ENCODE data around the gene BATF2. TPM values are rescaled to one million over a fixed set of nuclear protein-coding genes. Genes with fewer than 3 reads are reported as not detected.

The BATF2 gene
- total RNA-seq, 4 donors from 2014 or later = 0.68 to 1.9 (median 1.3) TPM; not detected in 1

DNA sequence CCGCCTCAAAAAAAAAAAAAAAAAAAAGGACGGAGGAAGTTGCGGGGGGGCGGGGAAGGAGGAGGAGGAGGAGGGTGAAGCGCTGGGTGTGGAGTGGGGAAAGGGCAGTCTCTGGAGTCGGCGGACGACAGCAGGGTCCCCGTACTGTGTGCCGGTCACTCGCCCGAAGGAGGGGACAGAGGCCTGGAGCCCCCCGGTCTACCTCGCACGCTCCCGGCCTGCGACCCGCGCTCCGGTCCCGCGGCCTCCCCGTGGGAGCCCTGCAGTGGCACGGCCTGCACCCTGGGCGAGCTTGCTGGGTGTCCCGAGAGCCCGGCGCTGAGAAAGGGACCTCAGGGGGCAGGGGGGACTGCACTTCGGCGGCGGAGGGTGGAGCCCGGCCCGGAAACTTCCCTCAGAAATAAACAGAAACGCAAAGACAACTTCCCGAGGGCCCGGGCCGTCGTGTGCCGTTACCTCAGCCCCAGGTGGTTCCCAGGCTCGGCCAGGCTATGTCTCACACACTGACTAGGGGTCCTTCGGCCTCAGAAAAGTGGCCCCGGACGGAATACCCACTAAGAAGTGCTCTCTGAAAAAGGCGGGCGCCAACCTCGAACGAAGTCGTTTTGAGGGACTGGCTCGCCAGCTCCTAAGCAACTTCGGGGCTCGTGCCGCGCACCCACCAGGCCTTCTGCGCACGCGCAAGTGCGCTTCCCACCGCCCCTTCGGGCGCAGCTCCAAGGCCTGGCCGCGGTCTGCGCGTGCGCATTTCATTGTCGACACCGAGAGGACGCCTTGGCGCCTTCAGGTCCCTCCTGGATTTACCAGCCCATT is 25.1 kb downstream of the BATF2 start, which contains the start of gene MAJIN:
MAJIN (minus strand) TSS at position 688 of the 813 bp plus-strand sequence. CDS start 12,703 bp downstream, outside the sequence.
- TF ChIP-seq, protein P1, sequence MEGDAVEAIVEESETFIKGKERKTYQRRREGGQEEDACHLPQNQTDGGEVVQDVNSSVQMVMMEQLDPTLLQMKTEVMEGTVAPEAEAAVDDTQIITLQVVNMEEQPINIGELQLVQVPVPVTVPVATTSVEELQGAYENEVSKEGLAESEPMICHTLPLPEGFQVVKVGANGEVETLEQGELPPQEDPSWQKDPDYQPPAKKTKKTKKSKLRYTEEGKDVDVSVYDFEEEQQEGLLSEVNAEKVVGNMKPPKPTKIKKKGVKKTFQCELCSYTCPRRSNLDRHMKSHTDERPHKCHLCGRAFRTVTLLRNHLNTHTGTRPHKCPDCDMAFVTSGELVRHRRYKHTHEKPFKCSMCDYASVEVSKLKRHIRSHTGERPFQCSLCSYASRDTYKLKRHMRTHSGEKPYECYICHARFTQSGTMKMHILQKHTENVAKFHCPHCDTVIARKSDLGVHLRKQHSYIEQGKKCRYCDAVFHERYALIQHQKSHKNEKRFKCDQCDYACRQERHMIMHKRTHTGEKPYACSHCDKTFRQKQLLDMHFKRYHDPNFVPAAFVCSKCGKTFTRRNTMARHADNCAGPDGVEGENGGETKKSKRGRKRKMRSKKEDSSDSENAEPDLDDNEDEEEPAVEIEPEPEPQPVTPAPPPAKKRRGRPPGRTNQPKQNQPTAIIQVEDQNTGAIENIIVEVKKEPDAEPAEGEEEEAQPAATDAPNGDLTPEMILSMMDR (IDR thresholded peaks at IDR 0.05; ENCODE audit: low read depth) = no peak

DNA sequence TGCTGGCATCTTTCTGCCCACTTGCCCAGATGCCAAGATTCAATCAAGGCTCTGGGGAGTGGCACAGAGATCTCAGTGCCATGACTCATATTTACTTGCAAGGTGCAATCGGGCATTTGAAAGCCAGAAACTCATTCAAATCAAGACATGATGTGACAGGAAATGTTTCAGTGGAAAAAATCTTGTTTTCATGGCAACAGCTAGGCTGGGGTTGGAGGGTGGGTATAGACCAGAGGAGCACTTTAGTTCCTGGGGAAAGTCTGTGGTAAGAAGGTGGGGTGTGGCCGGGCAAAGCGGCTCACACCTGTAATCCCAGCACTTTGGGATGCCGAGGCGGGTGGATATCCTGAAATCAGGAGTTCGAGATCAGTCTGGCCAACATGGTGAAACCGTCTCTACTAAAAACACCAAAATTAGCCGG is 26.0 kb downstream of the BATF2 start:
- TF ChIP-seq, protein P1 (IDR thresholded peaks at IDR 0.05; ENCODE audit: low read depth) = no peak

DNA sequence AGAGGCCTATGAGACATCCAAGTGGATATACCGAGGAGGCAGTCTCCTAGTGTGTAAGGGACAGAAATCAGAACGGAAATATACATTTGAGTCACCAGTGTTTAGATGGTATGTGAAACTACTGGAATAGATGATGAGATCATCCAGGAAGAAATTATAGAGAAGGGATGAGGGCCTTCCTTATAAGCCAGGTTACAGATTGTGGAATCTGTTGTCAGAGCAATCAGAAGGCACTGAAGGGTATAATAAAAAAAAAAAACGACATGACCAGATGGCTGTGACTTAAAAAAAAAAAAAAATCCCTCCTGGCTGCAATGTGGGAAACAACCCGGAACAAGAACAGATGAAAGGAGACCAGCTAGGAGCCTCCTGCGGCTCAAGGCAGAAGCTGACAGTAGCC is 27.6 kb downstream of the BATF2 start:
- TF ChIP-seq, protein P1 (IDR thresholded peaks at IDR 0.05; ENCODE audit: low read depth) = no peak

DNA sequence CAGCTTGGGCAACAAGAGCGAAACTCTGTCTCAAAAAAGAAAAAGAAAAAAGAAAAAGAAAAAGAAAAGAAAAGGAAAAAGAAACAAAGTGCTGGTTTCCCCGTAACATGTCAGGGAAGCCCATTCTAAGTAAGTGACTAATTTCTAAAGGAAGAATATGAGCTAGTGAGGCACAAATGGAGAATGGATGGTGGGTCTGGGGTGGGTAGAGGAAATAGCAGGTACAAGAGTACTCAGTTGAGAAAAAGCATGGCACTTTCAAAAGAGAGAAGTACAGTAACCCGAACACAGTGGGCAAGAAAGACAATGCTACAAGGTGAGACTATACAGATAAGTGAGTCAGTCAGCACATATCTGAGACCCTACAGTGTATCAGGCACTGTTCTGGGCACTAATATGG is 29.4 kb downstream of the BATF2 start:
- TF ChIP-seq, protein P1 (IDR thresholded peaks at IDR 0.05; ENCODE audit: low read depth) = no peak

DNA sequence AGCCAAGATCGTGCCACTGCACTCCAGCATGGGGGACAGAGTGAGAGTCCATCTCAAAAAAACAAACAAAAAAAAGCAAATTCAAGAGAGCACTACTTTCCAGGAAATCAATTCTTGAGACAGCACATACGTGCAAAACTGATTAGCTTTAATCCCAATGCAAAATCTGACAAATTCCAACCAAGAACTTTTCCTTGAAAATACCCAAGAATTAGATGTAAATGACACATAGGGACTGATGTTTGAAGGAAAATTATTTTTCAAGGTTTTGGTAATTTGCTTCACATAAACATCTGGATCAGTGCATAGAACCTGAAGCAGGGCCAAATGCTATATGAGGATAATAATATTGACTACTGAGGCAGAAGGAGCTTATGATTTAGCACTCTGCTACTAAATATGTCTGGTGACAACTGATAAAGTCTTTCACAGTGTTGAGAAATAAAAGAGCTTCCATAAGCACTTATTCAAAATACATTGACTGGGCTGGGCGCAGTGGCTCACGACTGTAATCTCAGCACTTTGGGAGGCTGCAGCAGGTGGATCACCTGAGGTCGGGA is 33.6 kb downstream of the BATF2 start:
- TF ChIP-seq, protein P1 (IDR thresholded peaks at IDR 0.05; ENCODE audit: low read depth) = no peak

DNA sequence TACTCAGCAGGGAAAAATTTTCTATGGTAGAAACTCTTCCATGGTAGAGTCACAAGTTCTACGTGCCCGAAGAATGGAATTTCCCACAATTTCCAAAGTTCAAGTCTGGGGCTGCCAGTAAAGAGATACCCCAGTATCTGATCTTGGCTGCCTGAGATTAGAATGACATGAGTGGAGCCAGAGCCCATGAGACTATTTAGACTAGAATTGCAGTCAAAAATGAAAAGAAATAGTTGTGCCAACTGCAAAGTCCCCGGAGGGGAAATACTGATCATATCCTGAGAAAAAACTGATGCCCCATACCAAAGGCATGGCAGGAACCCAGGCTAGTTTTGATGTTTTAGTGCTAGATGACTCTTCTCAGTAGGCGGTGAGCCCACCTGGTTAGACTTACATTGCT is 36.1 kb downstream of the BATF2 start:
- TF ChIP-seq, protein P1 (IDR thresholded peaks at IDR 0.05; ENCODE audit: low read depth) = no peak

DNA sequence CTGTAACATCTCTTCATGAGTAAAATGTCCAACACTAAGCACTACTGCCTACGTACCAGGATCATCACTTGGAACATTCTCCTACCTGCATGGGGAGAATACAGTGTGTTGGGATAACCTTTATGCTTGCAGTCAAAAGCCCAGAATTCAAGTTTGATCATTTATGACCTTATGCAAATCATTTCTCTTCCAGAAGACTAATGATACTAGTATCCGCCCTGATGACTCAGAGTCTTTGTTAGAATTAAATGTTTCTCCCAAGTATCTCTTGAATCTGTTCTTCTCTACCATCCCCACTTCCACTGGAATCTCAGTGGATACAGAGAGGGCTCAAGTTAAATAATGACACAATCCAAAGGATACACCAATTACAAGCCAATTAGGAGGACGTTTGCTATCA is 37.3 kb downstream of the BATF2 start:
- TF ChIP-seq, protein P1 (IDR thresholded peaks at IDR 0.05; ENCODE audit: low read depth) = no peak
